Iris pigment epithelial cell (primary cell): ENCODE measurements around the gene CD81.

Experiments used
- DNase-seq: peaks from one replicate; pipeline ENCODE4 v3.0.0-alpha.2; 2011; ENCODE audit warnings: low read depth

CD81 gene

GRCh38 chr11:2436521-2437031 lies 59.5 kb downstream of the CD81 start:
- DNase-seq: no peak

GRCh38 chr11:2437516-2437915 lies 60.4 kb downstream of the CD81 start:
- DNase-seq: no peak

DNA sequence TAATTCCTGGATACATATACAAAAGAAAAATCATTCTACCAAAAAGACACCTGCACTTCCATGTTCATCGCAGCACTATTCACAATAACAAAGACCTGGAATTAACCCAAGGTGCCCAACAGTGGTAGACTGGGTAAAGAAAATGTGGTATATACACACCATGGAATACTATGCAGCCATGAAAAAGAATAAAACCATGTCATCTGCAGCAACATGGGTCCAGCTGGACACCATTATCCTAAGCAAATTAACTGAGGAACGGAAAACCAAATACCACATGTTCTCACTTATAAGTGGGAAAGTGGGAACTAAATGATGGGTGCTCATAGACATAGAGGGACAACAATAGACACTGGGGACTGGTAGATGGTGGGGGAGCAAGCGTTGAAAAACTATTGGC lies 62.7 kb downstream of the CD81 start:
- no peak for DNase-seq

GRCh38 chr11:2440646-2441045 lies 63.5 kb downstream of the CD81 start:
- no peak for DNase-seq

DNA sequence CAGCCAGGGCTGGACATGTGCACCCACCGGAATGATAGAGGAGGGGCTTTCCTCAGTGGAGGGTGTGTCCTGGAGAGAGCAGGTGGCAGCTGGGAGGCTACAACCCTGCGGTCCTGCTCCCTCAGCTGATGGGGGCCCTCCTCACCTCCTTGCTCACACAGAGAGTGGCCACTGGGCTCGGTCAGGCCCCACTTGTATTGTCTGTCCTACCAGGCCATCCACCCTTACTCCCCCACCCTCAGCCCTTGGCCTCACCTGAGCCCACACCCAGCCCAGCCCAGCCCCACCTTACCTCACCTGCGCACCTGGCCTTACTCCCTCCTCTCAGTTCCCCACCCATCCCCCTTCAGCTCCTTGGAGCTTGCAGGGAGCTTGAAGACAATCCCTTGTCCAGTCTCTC lies 64.1 kb downstream of the CD81 start:
- no peak for DNase-seq

DNA sequence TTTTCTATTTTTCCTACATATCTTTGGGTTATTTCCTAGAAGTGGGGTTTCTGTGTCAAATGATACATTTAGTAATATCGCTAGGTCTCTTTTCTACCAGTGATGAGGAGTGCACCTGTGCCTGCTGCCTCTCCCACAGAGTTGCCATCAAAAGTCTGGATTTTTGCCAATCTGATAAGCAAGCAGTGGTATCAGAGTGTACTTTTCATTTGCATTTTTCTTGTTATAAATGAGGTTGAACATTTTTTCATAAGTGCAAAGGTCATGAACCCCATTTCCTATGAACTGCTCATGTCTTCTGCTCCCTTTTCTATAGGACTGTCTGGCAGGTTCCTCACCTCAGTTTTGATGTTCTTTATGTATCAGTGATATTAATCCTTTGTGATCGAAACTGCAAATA lies 65.5 kb downstream of the CD81 start:
- no peak for DNase-seq

DNA sequence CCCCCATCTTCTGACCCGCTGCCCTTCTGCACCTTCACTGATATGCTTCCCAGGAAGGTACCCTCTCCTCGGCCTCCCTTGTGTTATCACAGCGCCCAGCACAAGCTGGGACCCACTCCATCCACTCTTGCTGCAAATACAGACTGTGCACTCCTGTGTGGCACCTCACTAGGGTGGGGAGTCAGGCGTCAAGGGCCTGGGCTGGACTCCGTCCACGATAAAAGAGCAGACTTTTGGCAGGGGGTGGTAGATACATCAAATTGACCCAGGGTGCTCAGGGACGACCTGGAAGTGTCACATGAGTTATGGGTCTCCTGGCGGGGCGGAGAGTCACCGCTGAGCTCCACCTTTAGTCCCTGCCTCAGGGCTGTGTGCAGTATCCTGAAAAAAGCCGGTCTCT lies 66.3 kb downstream of the CD81 start:
- no peak for DNase-seq

DNA sequence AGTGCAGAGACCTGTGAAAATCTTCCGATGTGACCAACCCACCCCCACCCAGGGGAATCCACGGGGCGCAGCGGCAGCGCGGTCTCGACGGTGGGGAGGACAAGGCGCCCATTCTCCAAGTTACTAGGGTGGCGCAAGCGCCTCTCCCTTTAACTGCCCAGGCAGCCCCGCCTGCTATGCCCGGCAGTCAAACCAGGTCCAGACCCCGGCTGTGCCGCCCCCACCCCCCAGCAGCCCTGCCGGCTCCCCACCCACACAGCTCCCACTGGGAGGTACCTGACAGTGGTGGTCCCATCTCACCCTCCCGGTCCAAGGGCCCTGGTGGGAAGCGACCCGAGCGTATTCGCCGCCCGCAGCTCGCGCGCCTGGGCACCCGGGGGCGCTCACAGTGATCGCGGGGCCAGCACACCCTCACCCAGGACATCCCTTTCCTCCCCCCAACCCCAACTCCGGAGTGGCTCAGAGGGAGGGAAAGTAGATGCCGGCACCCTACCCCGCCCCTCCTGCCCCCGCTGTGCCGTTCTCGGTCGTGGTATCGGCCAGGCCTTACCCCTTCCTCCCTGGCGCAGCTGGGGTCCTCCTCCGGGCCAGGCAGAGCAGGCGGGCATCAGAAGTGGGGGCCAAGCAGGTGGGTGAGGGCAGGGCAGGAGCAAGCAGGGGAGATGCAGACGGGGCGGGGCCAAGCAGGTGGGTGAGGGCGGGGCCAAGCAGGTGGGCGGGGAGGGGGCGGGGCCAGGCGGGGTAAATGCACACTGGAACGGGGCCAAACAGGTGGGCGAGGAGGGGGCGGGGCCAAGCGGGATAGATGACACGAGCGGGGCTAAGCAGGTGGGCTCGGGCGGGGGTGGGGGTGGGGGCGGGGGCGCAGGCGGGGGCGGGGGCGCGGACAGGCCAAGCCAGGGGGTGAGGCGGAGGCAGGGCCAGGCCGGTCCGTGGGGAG lies 67.0 kb downstream of the CD81 start, which contains the start of gene TRPM5:
TRPM5 (minus strand) TSS at position 634 of the 940 bp plus-strand sequence. CDS start 21,478 bp downstream, outside the sequence.
- DNase-seq: no peak

GRCh38 chr11:2444821-2445745 lies 68.0 kb downstream of the CD81 start, which contains the start of gene KCNQ1:
Gene KCNQ1, plus strand, starts transcription at chr11:2445008. Its CDS starts 91 bp downstream, at chr11:2445099.
- no peak for DNase-seq

DNA sequence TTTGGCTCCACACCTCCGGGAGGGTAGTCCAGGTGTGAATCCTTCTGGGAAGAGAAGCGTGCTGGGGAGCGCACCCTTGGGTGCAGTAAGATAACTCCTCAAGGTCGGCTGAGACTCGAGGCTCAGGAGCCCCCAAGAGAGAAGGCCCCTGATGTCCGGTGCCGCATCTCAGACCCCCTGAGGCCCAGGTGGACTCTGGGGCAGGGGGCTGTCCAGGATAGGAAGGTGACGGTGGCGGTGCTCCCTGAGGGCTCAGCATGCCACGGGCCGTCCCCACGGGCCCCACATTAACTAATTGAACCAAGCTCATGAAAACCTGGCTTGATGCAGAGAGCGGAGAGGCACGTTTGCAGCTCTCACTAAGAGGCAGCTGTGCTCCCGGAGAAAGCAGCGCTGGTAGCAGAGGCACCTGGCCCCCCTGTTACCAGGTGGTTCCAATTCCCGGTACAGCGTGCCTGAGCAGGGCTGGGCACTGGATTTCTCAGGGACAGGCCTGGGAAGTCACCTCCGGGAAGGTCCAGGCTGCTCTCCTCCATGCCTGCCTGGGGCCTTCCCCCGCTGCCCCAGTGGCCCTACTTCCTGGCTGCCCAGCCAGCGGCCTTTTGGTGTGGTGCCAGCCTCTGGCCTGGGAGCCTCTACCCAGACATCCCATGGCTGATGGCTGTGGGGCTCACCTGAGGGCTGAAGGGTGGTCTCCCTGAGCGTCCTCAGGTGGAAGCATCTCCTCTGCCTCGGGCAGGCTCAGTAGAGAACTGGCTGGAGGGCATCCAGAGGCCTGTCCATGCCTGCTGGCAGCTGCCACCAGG lies 68.8 kb downstream of the CD81 start:
- no peak for DNase-seq

DNA sequence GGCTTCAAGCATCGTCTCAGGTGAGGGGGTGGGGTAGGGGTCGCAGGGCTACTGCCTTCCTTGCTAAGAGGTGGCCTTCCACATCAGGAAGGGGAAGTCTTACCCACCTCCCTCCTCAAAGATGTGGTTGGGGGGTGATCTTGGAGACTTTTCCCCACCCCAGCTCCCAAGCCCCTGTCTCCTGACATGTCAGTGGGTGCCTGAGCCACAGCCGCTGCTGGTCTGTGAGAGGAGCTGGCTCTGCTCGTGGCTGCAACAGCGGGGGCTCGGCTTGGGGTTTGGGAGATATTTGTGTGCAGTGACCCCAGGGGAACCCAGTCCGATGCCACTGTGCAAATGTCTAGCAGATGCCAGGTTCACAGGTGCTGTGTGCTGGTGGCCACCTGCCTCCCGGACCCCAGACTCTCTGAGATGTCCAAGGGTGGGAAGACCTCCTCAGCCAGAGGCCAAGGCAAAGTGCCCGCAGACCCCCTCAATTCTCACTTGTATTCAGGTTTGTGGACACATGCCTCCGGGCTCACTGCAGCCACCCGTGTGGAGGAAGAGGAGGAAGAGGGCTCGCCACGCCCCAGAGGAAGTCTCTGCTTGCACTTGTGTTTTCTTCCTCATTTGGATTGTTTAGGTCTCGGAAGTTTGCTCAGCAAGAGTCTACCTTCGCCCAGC lies 69.6 kb downstream of the CD81 start:
- no peak for DNase-seq
